CD4-positive, CD25-positive, alpha-beta regulatory T cell (primary cell): ENCODE data around the gene PTPN1. TPM values are rescaled to one million over a fixed set of nuclear protein-coding genes. Genes with fewer than 3 reads are reported as not detected.
"Not testable (repeated sequence)": the region's sequence is repeated elsewhere in the genome, so short reads cannot be mapped to it uniquely, and the experiment has no call there.

Experiments used
- ATAC-seq, 2 donors: fragments of 150-1000 bp; cut with Tn5 transposase; one replicate each; pipeline ENCODE4 v1.10.0; 2021; ENCODE audit warnings: low read depth in 2 of 2, moderate number of reproducible peaks in 2 of 2, moderate library complexity in 1 of 2
- DNase-seq, 3 donors: peaks; one replicate each; pipeline versions ENCODE4 v3.0.0 to v3.0.0-alpha.2; 2012 to 2022; ENCODE audit warnings: mixed read lengths in 1 of 3
- H3K27ac ChIP-seq: one replicate; pipeline ENCODE4 v1.7.0; 2013; ENCODE audit warnings: mild to moderate bottlenecking, low read length; ENCODE audit not compliant: insufficient read depth, poor library complexity, severe bottlenecking
- H3K27me3 ChIP-seq: one replicate; pipeline ENCODE4 v1.7.0; 2013; ENCODE audit warnings: low read length; ENCODE audit not compliant: control insufficient read depth, insufficient read depth
- H3K36me3 ChIP-seq: one replicate; pipeline ENCODE4 v1.7.0; 2013; ENCODE audit warnings: mild to moderate bottlenecking, low read length, moderate library complexity; ENCODE audit not compliant: control insufficient read depth, insufficient read depth
- H3K4me1 ChIP-seq: 2 replicates; pipeline ENCODE4 v1.7.0; 2013; ENCODE audit warnings: mild to moderate bottlenecking, low read length; ENCODE audit not compliant: insufficient read depth, control insufficient read depth, poor library complexity, severe bottlenecking
- H3K4me3 ChIP-seq: one replicate; pipeline ENCODE4 v1.7.0; 2013; ENCODE audit warnings: low read depth, mild to moderate bottlenecking, low read length, moderate library complexity
- H3K9me3 ChIP-seq, 2 experiments: 1 replicate in 1 of 2; 2 replicates in 1 of 2; pipeline ENCODE4 v1.7.0; 2013; ENCODE audit warnings: low read length in 2 of 2, mild to moderate bottlenecking in 1 of 2, moderate library complexity in 1 of 2; ENCODE audit not compliant: control insufficient read depth in 2 of 2
- H3K27ac Mint-ChIP-seq, 3 donors: one replicate each; pipeline ENCODE4 v1.8.0; 2020 to 2022; ENCODE audit warnings: mild to moderate bottlenecking in 3 of 3, mixed read lengths in 3 of 3, moderate library complexity in 2 of 3
- H3K27me3 Mint-ChIP-seq: one replicate; pipeline ENCODE4 v1.8.0; 2022; ENCODE audit warnings: mild to moderate bottlenecking, mixed read lengths
- H3K36me3 Mint-ChIP-seq: one replicate; pipeline ENCODE4 v1.8.0; 2020; ENCODE audit warnings: mixed read lengths
- H3K4me1 Mint-ChIP-seq, 4 donors: one replicate each; pipeline ENCODE4 v1.8.0; 2020 to 2022; ENCODE audit warnings: mixed read lengths in 4 of 4, mild to moderate bottlenecking in 1 of 4
- H3K4me3 Mint-ChIP-seq, 4 donors: one replicate each; pipeline ENCODE4 v1.8.0; 2020 to 2022; ENCODE audit warnings: mild to moderate bottlenecking in 4 of 4, mixed read lengths in 4 of 4, moderate library complexity in 3 of 4
- H3K9me3 Mint-ChIP-seq, 7 donors: one replicate each; pipeline ENCODE4 v1.8.0; 2020 to 2022; ENCODE audit warnings: mixed read lengths in 7 of 7, mild to moderate bottlenecking in 3 of 7, moderate library complexity in 2 of 7
- polyA plus RNA-seq, 4 donors: library from polyadenylated mRNA; unstranded; fragments of 300-500 nt; fragmentation: Illumina TruSeq; gene quantifications; one replicate each; pipeline ENCODE4 v1.2.3, GENCODE V29; 2021
- total RNA-seq: library from RNA; stranded (reverse); gene quantifications from one replicate; pipeline ENCODE4 v1.2.3, GENCODE V29; 2022

Gene PTPN1
- total and polyA plus RNA-seq, 5 donors from 2014 or later = 27.1 to 76.3 (median 31.7) TPM

- peak overlapping the region in 2 of 3 donors; percentile 47 to 68 for H3K27ac Mint-ChIP-seq
- H3K9me3 ChIP-seq = no peaks in the 10 kb centered on the region
- no peaks in the 10 kb centered on the region for H3K27me3 ChIP-seq
- ATAC-seq (no peak), DNase-seq (no peak)
- no peaks in the 10 kb centered on the region for H3K27me3 Mint-ChIP-seq
- H3K36me3 ChIP-seq = peaks cover 60% of the 10 kb centered on the region
- H3K4me3 Mint-ChIP-seq = no peak overlapping the region
- H3K4me1 Mint-ChIP-seq = peaks cover 28 to 72% (median 56%) of the 10 kb centered on the region in 4 donors
- peaks cover 39% of the 10 kb centered on the region for H3K36me3 Mint-ChIP-seq
- H3K9me3 Mint-ChIP-seq = no peaks in the 10 kb centered on the region
- H3K4me1 ChIP-seq = peaks cover 24% of the 10 kb centered on the region
- no peak overlapping the region for H3K27ac ChIP-seq
- no peak overlapping the region for H3K4me3 ChIP-seq
These were observed 55.2 kb downstream of the PTPN1 start for GRCh38 chr20:50565383-50565782.

GRCh38 chr20:50565871-50566270 is 55.7 kb downstream of the PTPN1 start:
- Histone ChIP-seq H3K4me1 (peaks cover 21% of the 10 kb centered on the region), H3K27me3 (no peaks in the 10 kb centered on the region), H3K9me3 (no peaks in the 10 kb centered on the region), H3K4me3 (no peak overlapping the region), H3K36me3 (peaks cover 61% of the 10 kb centered on the region), H3K27ac (no peak overlapping the region)
- Mint-ChIP-seq H3K4me1 (peaks cover 30 to 73% (median 57%) of the 10 kb centered on the region in 4 donors), H3K27me3 (no peaks in the 10 kb centered on the region), H3K27ac (peak overlapping the region in 2 of 3 donors; percentile 47 to 59), H3K4me3 (no peak overlapping the region), H3K36me3 (peaks cover 39% of the 10 kb centered on the region), H3K9me3 (no peaks in the 10 kb centered on the region)
- DNase-seq (no peak), ATAC-seq (no peak)

DNA sequence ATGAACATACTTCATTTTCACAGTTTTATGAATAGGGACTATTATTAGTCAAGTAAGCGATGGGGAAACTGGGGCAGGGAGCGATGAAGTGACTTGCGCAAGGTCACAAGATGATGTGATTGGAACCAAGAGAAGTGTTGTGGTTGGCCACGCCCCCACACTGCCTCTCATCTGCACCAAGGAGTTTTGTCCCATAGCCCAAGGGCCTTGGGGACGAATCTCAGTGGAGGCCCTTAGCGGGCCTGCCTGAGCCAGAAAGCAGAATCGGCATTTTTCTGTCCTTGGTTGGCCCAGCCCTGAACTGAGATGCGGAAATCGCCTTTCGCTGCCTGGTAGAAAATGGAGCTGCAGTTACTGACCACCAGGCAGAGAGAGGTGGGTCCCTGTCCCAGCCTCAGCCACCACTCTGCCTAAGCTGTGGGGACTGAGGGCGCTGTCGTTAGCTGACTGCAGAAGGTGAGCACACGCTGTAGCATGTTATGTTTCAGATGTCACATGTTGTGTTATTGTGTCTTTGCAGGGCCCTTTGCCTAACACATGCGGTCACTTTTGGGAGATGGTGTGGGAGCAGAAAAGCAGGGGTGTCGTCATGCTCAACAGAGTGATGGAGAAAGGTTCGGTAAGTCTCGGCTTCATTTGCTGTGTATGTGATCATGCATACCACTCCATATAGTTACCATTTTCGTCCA is 57.8 kb downstream of the PTPN1 start:
- peaks cover 65% of the 10 kb centered on the region for H3K36me3 ChIP-seq
- H3K27ac Mint-ChIP-seq = peak overlapping the region in 2 of 3 donors; percentile 18 to 80

DNA sequence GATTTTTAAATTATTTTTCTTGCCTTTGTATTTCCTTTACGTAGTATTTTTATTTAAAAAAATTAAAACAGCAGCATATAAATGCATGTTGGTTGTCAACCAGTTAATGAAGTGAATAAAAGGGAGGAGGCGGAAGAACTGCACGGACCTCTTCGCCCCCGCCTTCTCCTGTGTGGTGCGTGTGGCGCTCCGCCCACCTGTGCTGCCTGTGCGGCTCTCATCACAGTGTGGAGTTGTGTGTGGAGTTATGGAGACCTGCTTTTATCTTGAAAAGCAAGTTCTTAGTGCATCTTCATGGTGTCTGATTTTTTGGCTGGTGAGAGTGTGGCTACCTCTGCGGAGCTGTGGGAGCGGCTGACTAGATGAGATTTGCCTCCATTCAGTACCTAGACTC is 58.4 kb downstream of the PTPN1 start:
- H3K4me3 ChIP-seq = no peak overlapping the region
- peaks cover 63% of the 10 kb centered on the region for H3K36me3 ChIP-seq
- no peaks in the 10 kb centered on the region for H3K27me3 Mint-ChIP-seq
- no peak for ATAC-seq
- no peak overlapping the region for H3K27ac ChIP-seq
- H3K9me3 Mint-ChIP-seq = no peaks in the 10 kb centered on the region
- H3K4me1 Mint-ChIP-seq = peaks cover 9 to 74% (median 50%) of the 10 kb centered on the region in 4 donors
- peak overlapping the region in 2 of 3 donors; percentile 32 to 80 for H3K27ac Mint-ChIP-seq
- H3K4me3 Mint-ChIP-seq = no peak overlapping the region
- peaks cover 12% of the 10 kb centered on the region for H3K4me1 ChIP-seq
- DNase-seq = no peak
- H3K9me3 ChIP-seq = no peaks in the 10 kb centered on the region
- no peaks in the 10 kb centered on the region for H3K27me3 ChIP-seq
- H3K36me3 Mint-ChIP-seq = peaks cover 28% of the 10 kb centered on the region

More for the DNA sequence above, 57.8 kb downstream of the PTPN1 start:
- Mint-ChIP-seq H3K4me1 (peaks cover 15 to 74% (median 52%) of the 10 kb centered on the region in 4 donors), H3K4me3 (no peak overlapping the region), H3K27me3 (no peaks in the 10 kb centered on the region), H3K36me3 (peaks cover 24% of the 10 kb centered on the region), H3K9me3 (no peaks in the 10 kb centered on the region)
- no peak for DNase-seq
- Histone ChIP-seq H3K27ac (no peak overlapping the region), H3K27me3 (no peaks in the 10 kb centered on the region), H3K4me3 (no peak overlapping the region), H3K9me3 (no peaks in the 10 kb centered on the region), H3K4me1 (peaks cover 12% of the 10 kb centered on the region)
- ATAC-seq = no peak

DNA sequence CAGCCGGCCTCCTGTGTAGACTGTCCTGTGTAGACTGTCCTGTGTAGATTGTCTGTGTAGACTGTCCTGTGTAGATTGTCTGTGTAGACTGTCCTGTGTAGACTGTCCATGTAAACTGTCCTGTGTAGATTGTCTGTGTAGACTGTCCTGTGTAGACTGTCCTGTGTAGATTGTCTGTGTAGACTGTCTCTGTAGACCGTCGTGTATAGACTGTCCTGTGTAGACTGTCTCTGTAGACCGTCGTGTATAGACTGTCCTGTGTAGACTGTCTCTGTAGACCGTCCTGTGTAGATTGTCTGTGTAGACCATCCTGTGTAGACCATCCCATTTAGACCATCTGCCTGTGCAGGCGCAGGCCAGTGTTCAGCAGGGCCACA is 59.3 kb downstream of the PTPN1 start:
- H3K36me3 Mint-ChIP-seq = peaks cover 31% of the 10 kb centered on the region
- peaks cover 12% of the 10 kb centered on the region for H3K4me1 ChIP-seq
- not testable (repeated sequence) for H3K27me3 Mint-ChIP-seq, H3K27ac ChIP-seq, H3K4me3 ChIP-seq, H3K27me3 ChIP-seq, H3K4me3 Mint-ChIP-seq, H3K9me3 ChIP-seq, ATAC-seq, DNase-seq, H3K9me3 Mint-ChIP-seq
- H3K36me3 ChIP-seq = peaks cover 72% of the 10 kb centered on the region
- H3K4me1 Mint-ChIP-seq = peaks cover 8 to 73% (median 52%) of the 10 kb centered on the region in 4 donors
- peak overlapping the region in 2 of 3 donors; percentile 80 to 82 for H3K27ac Mint-ChIP-seq

- no peak overlapping the region for H3K4me3 ChIP-seq
- H3K27ac Mint-ChIP-seq = peak overlapping the region; percentile 80 to 84 (median 82)
- peaks cover 12% of the 10 kb centered on the region for H3K4me1 ChIP-seq
- no peaks in the 10 kb centered on the region for H3K9me3 ChIP-seq
- DNase-seq = peak in 2 of 3 donors; percentile 22 to 75
- H3K9me3 Mint-ChIP-seq = no peaks in the 10 kb centered on the region
- ATAC-seq = peak; percentile 74 to 76
- H3K36me3 Mint-ChIP-seq = peaks cover 38% of the 10 kb centered on the region
- no peaks in the 10 kb centered on the region for H3K27me3 Mint-ChIP-seq
- H3K4me3 Mint-ChIP-seq = peak overlapping the region in 3 of 4 donors; percentile 2 to 76 (median 51)
- H3K36me3 ChIP-seq = peaks cover 73% of the 10 kb centered on the region
- peaks cover 8 to 72% (median 50%) of the 10 kb centered on the region in 4 donors for H3K4me1 Mint-ChIP-seq
- no peaks in the 10 kb centered on the region for H3K27me3 ChIP-seq
- H3K27ac ChIP-seq = no peak overlapping the region
These were observed 60.0 kb downstream of the PTPN1 start for GRCh38 chr20:50569864-50570836.

- peaks cover 12% of the 10 kb centered on the region for H3K4me1 ChIP-seq
- peak overlapping the region; percentile 20 to 79 (median 77) for H3K27ac Mint-ChIP-seq
- ATAC-seq = no peak
- peaks cover 14 to 72% (median 45%) of the 10 kb centered on the region in 4 donors for H3K4me1 Mint-ChIP-seq
- H3K4me3 Mint-ChIP-seq = no peak overlapping the region
- H3K27ac ChIP-seq = no peak overlapping the region
- H3K9me3 ChIP-seq = no peaks in the 10 kb centered on the region
- peaks cover 69% of the 10 kb centered on the region for H3K36me3 ChIP-seq
- H3K27me3 ChIP-seq = no peaks in the 10 kb centered on the region
- DNase-seq = no peak
- no peaks in the 10 kb centered on the region for H3K9me3 Mint-ChIP-seq
- no peak overlapping the region for H3K4me3 ChIP-seq
- peaks cover 39% of the 10 kb centered on the region for H3K36me3 Mint-ChIP-seq
- no peaks in the 10 kb centered on the region for H3K27me3 Mint-ChIP-seq
These were observed 61.3 kb downstream of the PTPN1 start for GRCh38 chr20:50571466-50571865.
